Activated CD8-positive, alpha-beta memory T cell treated with anti-CD3 and anti-CD28 coated beads, Interleukin-2, amount 10 ng/mL, durations not matched to agents 7 days and 5 days (primary cell): ENCODE data around the gene PTGDS. TPM values are rescaled to one million over a fixed set of nuclear protein-coding genes. Genes with fewer than 3 reads are reported as not detected.
"Not testable (repeated sequence)": the region's sequence is repeated elsewhere in the genome, so short reads cannot be mapped to it uniquely, and the experiment has no call there.

Source experiments
- ATAC-seq: fragments of 150-1000 bp; cut with Tn5 transposase; one replicate; pipeline ENCODE4 v1.10.0; 2021; ENCODE audit warnings: moderate library complexity
- CTCF ChIA-PET: fragments of 350-600 bp; sonication (Branson Sonifier 250); formaldehyde crosslinking; loops from one replicate; lab custom pipeline; 2021; ENCODE audit warnings: antibody characterized with exemption; lab: Charles Lee
- DNase-seq: peaks from one replicate; pipeline ENCODE4 v3.0.0-alpha.2; 2020
- H3K27ac Mint-ChIP-seq: one replicate; pipeline ENCODE4 v1.8.0; 2021; ENCODE audit warnings: mild to moderate bottlenecking, mixed read lengths
- H3K27me3 Mint-ChIP-seq: one replicate; pipeline ENCODE4 v1.8.0; 2021; ENCODE audit warnings: mixed read lengths
- H3K36me3 Mint-ChIP-seq: one replicate; pipeline ENCODE4 v1.8.0; 2021; ENCODE audit warnings: mild to moderate bottlenecking, mixed read lengths
- H3K4me1 Mint-ChIP-seq: one replicate; pipeline ENCODE4 v1.8.0; 2021; ENCODE audit warnings: mixed read lengths
- H3K4me3 Mint-ChIP-seq: one replicate; pipeline ENCODE4 v1.8.0; 2021; ENCODE audit warnings: mild to moderate bottlenecking, moderate library complexity, mixed read lengths
- H3K9me3 Mint-ChIP-seq: one replicate; pipeline ENCODE4 v1.8.0; 2022; ENCODE audit warnings: low read depth, mixed read lengths
- total RNA-seq, 2 experiments: library from RNA; stranded (reverse); gene quantifications; one replicate each; pipeline ENCODE4 v1.2.3, GENCODE V29; 2021

The PTGDS gene
- total RNA-seq, 2 experiments from 2014 or later: 1.2 to 3.2 TPM

- no peak for ATAC-seq
- Mint-ChIP-seq H3K36me3 (peaks cover 2% of the 10 kb centered on the region), H3K4me1 (peaks cover 66% of the 10 kb centered on the region), H3K27ac (peak overlapping the region; percentile 82), H3K27me3 (peaks cover 2% of the 10 kb centered on the region), H3K9me3 (no peaks in the 10 kb centered on the region), H3K4me3 (peak overlapping the region; percentile 26)
- DNase-seq: no peak
- CTCF ChIA-PET: interaction anchor here (0.8 to 14.3 kb wide), 13 partner anchors 14 to 208 kb away, joined by 3 to 234 read pairs (median 4); partner anchors contain the start of genes ABCA2, C8G and FUT7
Measured at GRCh38 chr9:136995772-136996311, 18.5 kb downstream of the PTGDS start.

- Mint-ChIP-seq H3K4me1 (peaks cover 64% of the 10 kb centered on the region), H3K4me3 (peak within 1 kb of the TSS; percentile 26), H3K27ac (peak within 1 kb of the TSS; percentile 88), H3K27me3 (peaks cover 2% of the 10 kb centered on the region), H3K36me3 (peaks cover 2% of the 10 kb centered on the region), H3K9me3 (no peaks in the 10 kb centered on the region)
- peak; percentile 5 for ATAC-seq
- CTCF ChIA-PET: interaction anchor here (0.8 to 14.3 kb wide), 14 partner anchors 15 to 209 kb away, joined by 3 to 234 read pairs (median 4); partner anchors contain the start of genes ABCA2, C8G and FUT7
- peak; percentile 78 for DNase-seq
Measured at GRCh38 chr9:136996361-136997292, 19.3 kb downstream of the PTGDS start, which contains the start of gene CLIC3. CLIC3 (minus strand) TSS chr9:136996568; CDS start chr9:136996543, 25 bp downstream.

DNA sequence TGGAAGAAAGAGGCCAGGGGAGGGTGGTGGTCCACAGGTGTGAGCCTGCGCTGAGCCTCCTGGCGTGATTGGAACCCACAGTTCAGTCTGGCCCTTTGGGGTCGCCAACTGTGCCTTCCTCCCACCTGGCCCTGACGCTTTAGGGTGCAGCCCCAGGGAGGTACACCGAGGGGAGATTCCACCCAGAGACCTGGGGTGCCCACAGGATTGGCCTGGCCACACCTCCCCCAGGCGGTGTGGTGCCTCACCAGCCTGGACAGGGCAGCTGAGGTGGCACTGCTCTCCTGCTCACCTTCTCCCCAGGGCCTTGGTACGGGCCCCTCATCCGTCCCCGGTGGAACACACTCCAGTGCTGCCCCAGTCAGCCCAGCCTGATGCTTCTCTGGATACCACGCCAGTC is 20.1 kb downstream of the PTGDS start:
- H3K36me3 Mint-ChIP-seq: peaks cover 2% of the 10 kb centered on the region
- H3K27me3 Mint-ChIP-seq: peaks cover 5% of the 10 kb centered on the region
- ATAC-seq (no peak), DNase-seq (no peak)
- peaks cover 63% of the 10 kb centered on the region for H3K4me1 Mint-ChIP-seq
- CTCF ChIA-PET: interaction anchor here (1.5 to 14.3 kb wide), 4 partner anchors 34 to 52 kb away, joined by 5 to 234 read pairs (median 16); partner anchors contain the start of genes ABCA2, C8G and FUT7
- H3K27ac Mint-ChIP-seq: peak overlapping the region; percentile 88
- peak overlapping the region; percentile 15 for H3K4me3 Mint-ChIP-seq
- no peaks in the 10 kb centered on the region for H3K9me3 Mint-ChIP-seq

DNA sequence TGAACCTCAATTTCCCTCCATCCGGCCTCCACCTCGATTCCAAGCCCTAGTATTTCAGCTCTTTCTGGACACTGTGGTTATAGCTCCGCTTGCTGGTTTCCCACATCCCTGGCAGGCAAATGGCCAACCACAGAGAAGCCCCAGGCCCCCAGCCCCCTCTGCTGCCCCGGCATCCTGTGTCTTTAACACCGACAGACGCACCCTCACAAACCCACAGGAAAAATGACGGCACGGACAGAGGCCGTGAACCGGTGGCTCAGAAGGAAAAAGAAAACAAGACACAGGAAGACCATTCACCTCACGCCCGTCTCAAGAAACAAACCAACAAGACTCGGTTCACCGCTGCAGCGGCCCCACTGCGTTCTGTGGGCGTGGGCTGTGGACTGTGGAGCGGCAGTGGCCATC is 20.5 kb downstream of the PTGDS start:
- Mint-ChIP-seq H3K4me3 (peak overlapping the region; percentile 15), H3K4me1 (peaks cover 63% of the 10 kb centered on the region)
- ATAC-seq: no peak

GRCh38 chr9:137000177-137000930 is 23.1 kb downstream of the PTGDS start:
- ATAC-seq: peak; percentile 66
- DNase-seq: peak; percentile 74
- Mint-ChIP-seq H3K36me3 (no peaks in the 10 kb centered on the region), H3K27me3 (peaks cover 5% of the 10 kb centered on the region), H3K9me3 (no peaks in the 10 kb centered on the region), H3K27ac (peak overlapping the region; percentile 86), H3K4me1 (peaks cover 60% of the 10 kb centered on the region), H3K4me3 (peak overlapping the region; percentile 59)
- CTCF ChIA-PET: interaction anchor here (0.8 to 14.3 kb wide), 15 partner anchors 8 to 250 kb away, joined by 3 to 234 read pairs (median 3); partner anchors contain the start of genes ABCA2, AJM1, C8G and FUT7

More for the DNA sequence above, 20.5 kb downstream of the PTGDS start:
- peak overlapping the region; percentile 88 for H3K27ac Mint-ChIP-seq
- CTCF ChIA-PET: interaction anchor here (4.7 to 14.3 kb wide), 2 partner anchors 34 to 50 kb away, joined by 25 to 234 read pairs; partner anchors contain the start of genes ABCA2 and FUT7
- DNase-seq: peak; percentile 76
- H3K36me3 Mint-ChIP-seq: peaks cover 2% of the 10 kb centered on the region
- H3K27me3 Mint-ChIP-seq: peaks cover 5% of the 10 kb centered on the region
- no peaks in the 10 kb centered on the region for H3K9me3 Mint-ChIP-seq

DNA sequence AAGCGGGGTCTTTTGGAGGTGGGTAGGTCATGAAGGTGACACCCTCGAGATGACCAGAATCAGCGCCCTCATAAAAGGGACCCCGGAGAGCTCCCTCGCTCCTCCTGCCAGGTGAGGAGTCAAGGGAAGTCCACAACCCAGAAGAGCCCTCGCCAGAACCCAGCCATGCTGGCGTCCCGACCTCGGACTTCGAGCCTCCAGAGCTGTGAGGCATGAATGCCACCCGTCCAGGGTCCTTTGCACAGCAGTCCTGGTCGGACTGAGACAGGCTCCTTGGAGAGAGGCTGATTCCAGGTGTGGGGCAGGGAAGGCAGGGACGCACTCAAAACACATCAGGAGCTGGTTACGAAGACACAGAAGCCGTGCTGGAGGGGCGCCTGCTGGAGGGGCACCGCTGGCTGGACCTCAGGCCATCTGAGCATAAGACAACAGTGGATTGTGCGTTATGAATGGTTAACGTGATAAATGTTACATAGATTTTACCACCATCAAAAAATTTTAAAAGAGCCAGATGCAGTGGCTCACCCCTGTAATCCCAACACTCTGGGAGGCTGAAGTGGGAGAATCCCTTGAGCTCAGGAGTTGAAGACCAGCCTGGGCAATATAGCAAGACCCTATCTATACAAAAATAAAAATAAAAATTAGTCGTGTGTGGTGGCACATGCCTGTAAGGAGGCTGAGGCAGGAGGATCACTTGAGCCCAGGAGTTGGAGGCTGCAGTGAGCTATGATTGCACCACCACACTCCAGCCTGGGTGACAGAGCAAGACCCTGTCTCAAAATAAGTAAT is 24.7 kb downstream of the PTGDS start:
- Mint-ChIP-seq H3K36me3 (no peaks in the 10 kb centered on the region), H3K27me3 (peaks cover 5% of the 10 kb centered on the region), H3K4me1 (peaks cover 61% of the 10 kb centered on the region), H3K4me3 (no peak overlapping the region), H3K9me3 (no peaks in the 10 kb centered on the region), H3K27ac (no peak overlapping the region)
- ATAC-seq (no peak), DNase-seq (no peak)
- CTCF ChIA-PET: interaction anchor here (0.9 to 14.3 kb wide), 6 partner anchors 9 to 66 kb away, joined by 3 to 234 read pairs (median 6); partner anchors contain the start of genes ABCA2, FUT7 and PAXX

GRCh38 chr9:137002646-137003041 is 25.3 kb downstream of the PTGDS start:
- peaks cover 5% of the 10 kb centered on the region for H3K27me3 Mint-ChIP-seq
- no peak overlapping the region for H3K4me3 Mint-ChIP-seq
- H3K27ac Mint-ChIP-seq: no peak overlapping the region
- DNase-seq (no peak), ATAC-seq (no peak)
- CTCF ChIA-PET: interaction anchor here (0.9 to 14.3 kb wide), 6 partner anchors 10 to 65 kb away, joined by 3 to 234 read pairs (median 6); partner anchors contain the start of genes ABCA2, FUT7 and PAXX
- no peaks in the 10 kb centered on the region for H3K36me3 Mint-ChIP-seq
- H3K4me1 Mint-ChIP-seq: peaks cover 55% of the 10 kb centered on the region
- no peaks in the 10 kb centered on the region for H3K9me3 Mint-ChIP-seq

DNA sequence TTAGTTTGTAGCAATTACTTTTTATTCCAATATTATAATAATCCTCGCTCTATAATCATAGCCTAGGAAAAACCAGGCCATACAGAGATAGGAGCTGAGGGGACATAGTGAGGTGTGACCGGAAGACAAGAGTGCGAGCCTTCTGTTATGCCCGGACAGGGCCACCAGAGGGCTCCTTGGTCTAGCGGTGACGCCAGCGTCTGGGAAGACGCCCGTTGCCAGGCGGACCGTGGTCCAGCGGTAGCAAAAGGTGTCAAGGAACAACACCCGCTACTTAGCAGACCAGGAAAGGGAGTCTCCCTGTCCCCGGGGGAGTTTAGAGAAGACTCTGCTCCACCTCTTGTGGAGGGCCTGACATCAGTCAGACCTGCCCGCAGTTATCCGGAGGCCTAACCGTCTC is 27.0 kb downstream of the PTGDS start:
- H3K27me3 Mint-ChIP-seq, ATAC-seq, H3K9me3 Mint-ChIP-seq, H3K4me3 Mint-ChIP-seq, H3K36me3 Mint-ChIP-seq, H3K27ac Mint-ChIP-seq, DNase-seq: not testable (repeated sequence)
- H3K4me1 Mint-ChIP-seq: peaks cover 40% of the 10 kb centered on the region
- CTCF ChIA-PET: interaction anchor here (14.3 kb wide), 1 partner anchor 27 kb away, joined by 234 read pairs; the partner anchor contains the start of genes ABCA2 and FUT7

GRCh38 chr9:137006116-137007003 is 29.1 kb downstream of the PTGDS start:
- ATAC-seq: peak; percentile 52
- peaks cover 25% of the 10 kb centered on the region for H3K4me1 Mint-ChIP-seq

GRCh38 chr9:137007108-137007815 is 30.0 kb downstream of the PTGDS start:
- no peaks in the 10 kb centered on the region for H3K9me3 Mint-ChIP-seq
- DNase-seq: no peak
- no peak overlapping the region for H3K4me3 Mint-ChIP-seq
- H3K36me3 Mint-ChIP-seq: no peaks in the 10 kb centered on the region
- ATAC-seq: no peak
- CTCF ChIA-PET: interaction anchor here (1.6 to 14.3 kb wide), 2 partner anchors 12 to 24 kb away, joined by 3 to 234 read pairs; partner anchors contain the start of genes ABCA2 and FUT7
- peaks cover 25% of the 10 kb centered on the region for H3K4me1 Mint-ChIP-seq
- H3K27ac Mint-ChIP-seq: no peak overlapping the region
- H3K27me3 Mint-ChIP-seq: no peaks in the 10 kb centered on the region

More at GRCh38 chr9:137006116-137007003, 29.1 kb downstream of the PTGDS start:
- Mint-ChIP-seq H3K27ac (peak overlapping the region; percentile 55), H3K9me3 (no peaks in the 10 kb centered on the region), H3K36me3 (no peaks in the 10 kb centered on the region), H3K4me3 (no peak overlapping the region), H3K27me3 (peaks cover 3% of the 10 kb centered on the region)
- CTCF ChIA-PET: interaction anchor here (14.3 kb wide), 1 partner anchor 25 kb away, joined by 234 read pairs; the partner anchor contains the start of genes ABCA2 and FUT7
- DNase-seq: no peak
